Measurements from ENCODE around the gene HOXA7.

- TF ChIP-seq EZH2 (IDR thresholded peaks at IDR 0.05; ENCODE audit: insufficient read depth, poor library complexity, severe bottlenecking) (no peak), EZH2phosphoT487 (IDR thresholded peaks at IDR 0.05; ENCODE audit: insufficient read depth, low read depth) (no peak)
These were observed 34.2 kb downstream of the HOXA7 start for GRCh38 chr7:27122077-27122910.
